ENCODE results near the gene PMM1. TPM values are rescaled to one million over a fixed set of nuclear protein-coding genes. Genes with fewer than 3 reads are reported as not detected.
"Not testable (repeated sequence)": the region's sequence is repeated elsewhere in the genome, so short reads cannot be mapped to it uniquely, and the experiment has no call there.

PMM1 gene
- total and polyA plus RNA-seq, 4 donors: 18.5 to 67.3 (median 42.3) TPM

DNA sequence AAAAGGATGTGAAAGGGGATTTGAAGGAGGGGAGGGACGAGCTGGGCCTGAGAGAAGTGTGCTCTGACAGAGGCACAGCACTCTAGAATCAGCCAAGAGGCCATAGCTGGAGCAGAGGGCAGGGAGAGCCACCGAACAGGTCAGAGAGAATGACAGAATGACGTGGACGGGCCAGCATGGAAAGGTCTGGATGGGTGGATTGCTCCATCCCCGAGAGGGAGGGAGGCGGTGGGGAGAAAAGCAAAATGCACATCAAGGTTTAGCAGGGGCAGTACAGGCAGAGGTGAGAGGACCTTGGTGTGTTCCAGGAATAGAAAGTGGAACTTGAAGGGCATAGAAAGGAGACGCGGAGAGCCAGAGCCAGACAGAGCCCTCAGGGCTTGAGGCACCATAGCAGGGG, 6.9 kb downstream of the PMM1 start:
- H3K4me3 ChIP-seq (ENCODE audit: low read depth, low read length): no peak overlapping the region
- no peak overlapping the region for H3K27ac ChIP-seq (ENCODE audit: low read depth, low read length)
- peaks cover 72% of the 10 kb centered on the region for H3K36me3 ChIP-seq (ENCODE audit: control insufficient read depth, insufficient read depth, low read length)
- DNase-seq (ENCODE audit: low read depth in 4 of 6, low spot score in 6 of 6): no peak
- H3K4me1 ChIP-seq (ENCODE audit: control insufficient read depth, insufficient read depth, low read length): peaks cover 3% of the 10 kb centered on the region
- no peaks in the 10 kb centered on the region for H3K9me3 ChIP-seq (ENCODE audit: control insufficient read depth, insufficient read depth, low read length)
- WGBS (ENCODE audit: insufficient coverage): 77% methylated on average over 8 of the region's 8 CpGs
- no peaks in the 10 kb centered on the region for H3K27me3 ChIP-seq (ENCODE audit: control insufficient read depth, insufficient read depth, low read length)

DNA sequence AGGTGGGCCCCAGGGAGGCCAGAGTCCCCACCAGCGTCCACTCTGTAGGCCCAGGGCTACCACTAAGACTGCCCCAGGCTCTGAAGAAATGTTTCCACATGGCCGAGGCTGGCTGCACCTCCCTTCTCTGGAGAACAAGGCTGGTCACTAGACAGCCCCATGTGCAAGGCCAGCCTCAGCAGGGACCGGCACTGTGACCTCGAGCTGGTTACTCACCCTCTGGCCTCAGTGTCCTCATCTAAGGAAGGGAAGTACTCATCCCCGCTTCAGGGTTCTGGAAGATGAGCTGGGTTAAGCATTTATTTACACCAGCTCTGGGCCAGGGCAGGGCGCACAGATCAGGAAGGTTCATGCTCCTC, 9.7 kb downstream of the PMM1 start:
- WGBS (ENCODE audit: insufficient coverage): 92% methylated on average over 6 of the region's 6 CpGs
- Histone ChIP-seq H3K36me3 (ENCODE audit: control insufficient read depth, insufficient read depth, low read length) (peaks cover 96% of the 10 kb centered on the region), H3K4me3 (ENCODE audit: low read depth, low read length) (no peak overlapping the region), H3K27ac (ENCODE audit: low read depth, low read length) (no peak overlapping the region), H3K4me1 (ENCODE audit: control insufficient read depth, insufficient read depth, low read length) (peaks cover 9% of the 10 kb centered on the region), H3K9me3 (ENCODE audit: control insufficient read depth, insufficient read depth, low read length) (no peaks in the 10 kb centered on the region), H3K27me3 (ENCODE audit: control insufficient read depth, insufficient read depth, low read length) (no peaks in the 10 kb centered on the region)
- no peak for DNase-seq (ENCODE audit: low read depth in 4 of 6, low spot score in 6 of 6)

- no peak overlapping the region for H3K27ac ChIP-seq (ENCODE audit: low read depth, low read length)
- H3K4me3 ChIP-seq (ENCODE audit: low read depth, low read length): no peak overlapping the region
- peaks cover 96% of the 10 kb centered on the region for H3K36me3 ChIP-seq (ENCODE audit: control insufficient read depth, insufficient read depth, low read length)
- DNase-seq (ENCODE audit: low read depth in 4 of 6, low spot score in 6 of 6): no peak
- no peaks in the 10 kb centered on the region for H3K27me3 ChIP-seq (ENCODE audit: control insufficient read depth, insufficient read depth, low read length)
- H3K4me1 ChIP-seq (ENCODE audit: control insufficient read depth, insufficient read depth, low read length): peaks cover 12% of the 10 kb centered on the region
- WGBS (ENCODE audit: insufficient coverage): 93% methylated on average over 12 of the region's 12 CpGs
- H3K9me3 ChIP-seq (ENCODE audit: control insufficient read depth, insufficient read depth, low read length): no peaks in the 10 kb centered on the region
These were observed 10.2 kb downstream of the PMM1 start for GRCh38 chr22:41579297-41579996.

DNA sequence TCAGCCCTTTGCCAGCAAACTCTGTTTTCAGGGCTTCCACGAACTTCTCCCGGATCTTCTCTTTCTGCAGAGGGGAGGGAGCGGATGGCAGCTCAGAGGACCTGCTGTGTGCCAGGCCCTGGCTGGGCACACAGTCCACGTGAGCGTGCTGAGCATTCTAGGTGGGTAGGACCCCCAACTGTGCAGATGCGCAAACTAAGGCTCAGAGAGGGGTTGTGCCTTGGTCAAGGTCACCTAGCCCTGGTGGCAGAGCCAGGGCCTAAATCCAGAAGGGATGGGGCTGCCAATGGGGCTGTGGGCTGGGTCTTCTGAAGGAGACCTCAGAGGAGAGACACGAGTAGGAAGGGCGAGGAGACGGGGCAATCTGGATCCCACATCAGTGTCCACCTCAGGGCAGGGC, 10.8 kb downstream of the PMM1 start:
- Histone ChIP-seq H3K9me3 (ENCODE audit: control insufficient read depth, insufficient read depth, low read length) (no peaks in the 10 kb centered on the region), H3K4me3 (ENCODE audit: low read depth, low read length) (no peak overlapping the region), H3K27me3 (ENCODE audit: control insufficient read depth, insufficient read depth, low read length) (no peaks in the 10 kb centered on the region), H3K36me3 (ENCODE audit: control insufficient read depth, insufficient read depth, low read length) (peaks cover 95% of the 10 kb centered on the region), H3K4me1 (ENCODE audit: control insufficient read depth, insufficient read depth, low read length) (peaks cover 12% of the 10 kb centered on the region), H3K27ac (ENCODE audit: low read depth, low read length) (no peak overlapping the region)
- no peak for DNase-seq (ENCODE audit: low read depth in 4 of 6, low spot score in 6 of 6)
- WGBS (ENCODE audit: insufficient coverage): 88% methylated on average over 8 of the region's 9 CpGs

DNA sequence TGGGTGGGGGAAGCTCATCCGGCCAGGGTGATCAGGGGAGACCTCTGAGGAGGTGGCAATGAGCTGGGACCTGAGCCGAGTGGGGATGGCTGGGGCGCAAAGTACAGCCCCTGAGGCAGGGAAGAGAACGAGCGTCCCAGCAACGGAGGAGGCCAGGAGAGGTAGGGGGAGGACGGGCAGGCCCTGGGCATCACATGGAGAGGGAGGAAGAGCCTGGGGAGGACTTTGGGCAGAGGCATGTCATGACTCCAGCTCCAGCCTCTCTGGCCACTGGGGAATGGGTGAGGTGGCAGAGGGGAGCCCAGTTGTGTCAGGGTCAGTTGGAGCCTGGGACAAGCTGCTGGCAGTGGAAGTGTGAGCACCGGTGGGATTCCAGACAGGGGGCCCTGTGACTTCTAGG, 11.5 kb downstream of the PMM1 start:
- 95% methylated on average over 8 of the region's 8 CpGs for WGBS (ENCODE audit: insufficient coverage)
- peaks cover 94% of the 10 kb centered on the region for H3K36me3 ChIP-seq (ENCODE audit: control insufficient read depth, insufficient read depth, low read length)
- no peak overlapping the region for H3K27ac ChIP-seq (ENCODE audit: low read depth, low read length)

DNA sequence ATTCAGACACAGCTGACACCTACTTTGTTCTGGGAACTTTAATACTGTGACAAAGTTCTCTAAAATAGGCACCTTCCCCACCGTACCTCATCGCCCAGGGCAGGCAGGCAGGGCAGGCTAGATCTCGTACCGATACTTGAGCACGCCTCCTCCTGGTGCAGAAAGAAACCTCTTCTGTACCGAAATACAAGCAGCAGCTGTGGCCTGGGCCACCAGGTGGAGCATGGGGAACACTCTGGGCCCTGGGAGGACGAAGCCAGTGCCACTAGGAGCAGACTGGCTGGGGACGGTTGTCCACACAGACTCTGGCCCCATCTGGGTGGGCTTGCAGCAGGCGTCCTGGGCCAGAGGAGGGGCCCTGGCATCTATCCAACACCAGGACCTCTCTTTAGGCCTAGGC, 12.8 kb downstream of the PMM1 start:
- H3K36me3 ChIP-seq (ENCODE audit: control insufficient read depth, insufficient read depth, low read length): peaks cover 92% of the 10 kb centered on the region
- DNase-seq (ENCODE audit: low read depth in 4 of 6, low spot score in 6 of 6): peak in 1 of 6 donors; percentile 58
- H3K27ac ChIP-seq (ENCODE audit: low read depth, low read length): no peak overlapping the region
- no peaks in the 10 kb centered on the region for H3K9me3 ChIP-seq (ENCODE audit: control insufficient read depth, insufficient read depth, low read length)
- H3K27me3 ChIP-seq (ENCODE audit: control insufficient read depth, insufficient read depth, low read length): no peaks in the 10 kb centered on the region
- no peak overlapping the region for H3K4me3 ChIP-seq (ENCODE audit: low read depth, low read length)
- WGBS (ENCODE audit: insufficient coverage): 53% methylated on average over 9 of the region's 9 CpGs
- H3K4me1 ChIP-seq (ENCODE audit: control insufficient read depth, insufficient read depth, low read length): peaks cover 8% of the 10 kb centered on the region

More for the DNA sequence above, 11.5 kb downstream of the PMM1 start:
- Histone ChIP-seq H3K4me1 (ENCODE audit: control insufficient read depth, insufficient read depth, low read length) (peaks cover 12% of the 10 kb centered on the region), H3K27me3 (ENCODE audit: control insufficient read depth, insufficient read depth, low read length) (no peaks in the 10 kb centered on the region), H3K4me3 (ENCODE audit: low read depth, low read length) (no peak overlapping the region), H3K9me3 (ENCODE audit: control insufficient read depth, insufficient read depth, low read length) (no peaks in the 10 kb centered on the region)
- DNase-seq (ENCODE audit: low read depth in 4 of 6, low spot score in 6 of 6): no peak

- no peak overlapping the region for H3K27ac ChIP-seq (ENCODE audit: low read depth, low read length)
- no peaks in the 10 kb centered on the region for H3K9me3 ChIP-seq (ENCODE audit: control insufficient read depth, insufficient read depth, low read length)
- H3K27me3 ChIP-seq (ENCODE audit: control insufficient read depth, insufficient read depth, low read length): no peaks in the 10 kb centered on the region
- H3K4me1 ChIP-seq (ENCODE audit: control insufficient read depth, insufficient read depth, low read length): peaks cover 8% of the 10 kb centered on the region
- 87% methylated on average over 14 of the region's 15 CpGs for WGBS (ENCODE audit: insufficient coverage)
- no peak for DNase-seq (ENCODE audit: low read depth in 4 of 6, low spot score in 6 of 6)
- H3K4me3 ChIP-seq (ENCODE audit: low read depth, low read length): no peak overlapping the region
- peaks cover 86% of the 10 kb centered on the region for H3K36me3 ChIP-seq (ENCODE audit: control insufficient read depth, insufficient read depth, low read length)
These were observed 14.1 kb downstream of the PMM1 start for GRCh38 chr22:41575533-41575932.

- 54% methylated on average over 23 of the region's 26 CpGs for WGBS (ENCODE audit: insufficient coverage)
- Histone ChIP-seq H3K27me3 (ENCODE audit: control insufficient read depth, insufficient read depth, low read length) (no peaks in the 10 kb centered on the region), H3K9me3 (ENCODE audit: control insufficient read depth, insufficient read depth, low read length) (no peaks in the 10 kb centered on the region), H3K4me1 (ENCODE audit: control insufficient read depth, insufficient read depth, low read length) (peaks cover 11% of the 10 kb centered on the region), H3K4me3 (ENCODE audit: low read depth, low read length) (no peak overlapping the region), H3K36me3 (ENCODE audit: control insufficient read depth, insufficient read depth, low read length) (peaks cover 80% of the 10 kb centered on the region), H3K27ac (ENCODE audit: low read depth, low read length) (no peak overlapping the region)
- peak in 1 of 6 donors; percentile 48 for DNase-seq (ENCODE audit: low read depth in 4 of 6, low spot score in 6 of 6)
These were observed 14.7 kb downstream of the PMM1 start for GRCh38 chr22:41574847-41575381.

DNA sequence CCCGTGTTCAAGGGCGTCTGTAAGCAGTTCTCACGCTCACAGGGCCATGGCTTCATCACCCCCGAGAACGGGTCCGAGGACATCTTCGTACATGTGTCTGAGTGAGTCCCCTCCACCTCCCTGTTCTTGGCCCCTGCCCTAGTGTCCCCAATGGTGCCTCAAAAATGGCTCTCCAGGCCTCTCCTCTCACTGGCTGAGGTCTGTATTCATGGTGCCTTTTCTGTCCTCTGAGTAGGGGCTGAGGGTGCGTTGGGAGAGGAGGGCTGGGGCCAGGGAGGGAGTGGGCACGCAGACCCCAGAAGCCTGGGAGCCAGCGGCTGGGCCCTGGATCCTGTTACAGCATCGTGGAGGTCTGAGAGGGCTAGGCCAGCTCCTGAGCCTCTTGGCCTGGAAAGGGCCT, 16.0 kb downstream of the PMM1 start:
- peaks cover 71% of the 10 kb centered on the region for H3K36me3 ChIP-seq (ENCODE audit: control insufficient read depth, insufficient read depth, low read length)
- 92% methylated on average over 11 of the region's 11 CpGs for WGBS (ENCODE audit: insufficient coverage)
- no peaks in the 10 kb centered on the region for H3K9me3 ChIP-seq (ENCODE audit: control insufficient read depth, insufficient read depth, low read length)
- H3K27ac ChIP-seq (ENCODE audit: low read depth, low read length): no peak overlapping the region
- H3K4me3 ChIP-seq (ENCODE audit: low read depth, low read length): no peak overlapping the region
- no peak for DNase-seq (ENCODE audit: low read depth in 4 of 6, low spot score in 6 of 6)
- peaks cover 22% of the 10 kb centered on the region for H3K4me1 ChIP-seq (ENCODE audit: control insufficient read depth, insufficient read depth, low read length)
- H3K27me3 ChIP-seq (ENCODE audit: control insufficient read depth, insufficient read depth, low read length): no peaks in the 10 kb centered on the region

DNA sequence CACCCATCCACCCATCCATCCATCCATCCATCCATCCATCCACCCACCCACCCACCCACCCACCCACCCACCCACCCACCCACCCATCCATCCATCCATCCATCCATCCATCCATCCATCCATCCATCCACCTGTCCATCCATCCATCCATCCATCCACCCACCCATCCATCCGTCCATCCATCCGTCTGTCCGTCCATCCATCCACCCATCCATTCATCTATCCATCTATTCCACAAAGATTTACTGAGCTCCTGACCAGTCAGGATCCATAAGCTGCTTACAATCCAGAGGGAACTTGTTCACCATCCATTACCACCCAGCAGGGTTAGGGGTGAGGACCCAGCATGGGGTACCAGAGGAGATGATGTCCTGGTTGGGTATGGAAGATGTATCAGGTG, 17.3 kb downstream of the PMM1 start:
- WGBS (ENCODE audit: insufficient coverage): 100% methylated on average over 3 of the region's 3 CpGs
- peaks cover 36% of the 10 kb centered on the region for H3K4me1 ChIP-seq (ENCODE audit: control insufficient read depth, insufficient read depth, low read length)
- H3K27ac ChIP-seq (ENCODE audit: low read depth, low read length); DNase-seq (ENCODE audit: low read depth in 4 of 6, low spot score in 6 of 6); H3K9me3 ChIP-seq (ENCODE audit: control insufficient read depth, insufficient read depth, low read length); H3K4me3 ChIP-seq (ENCODE audit: low read depth, low read length); H3K27me3 ChIP-seq (ENCODE audit: control insufficient read depth, insufficient read depth, low read length): not testable (repeated sequence)
- peaks cover 57% of the 10 kb centered on the region for H3K36me3 ChIP-seq (ENCODE audit: control insufficient read depth, insufficient read depth, low read length)
